HG02840 (cell line): ENCODE results near the gene RSPO1.

Experiments
- ATAC-seq: cut with Tn5 transposase; IDR thresholded peaks from one replicate; pipeline ENCODE4 v1.9.1; 2021; ENCODE audit warnings: mild to moderate bottlenecking, moderate library complexity, moderate number of reproducible peaks; ENCODE audit not compliant: unreplicated experiment, low FRiP score

Gene RSPO1

DNA sequence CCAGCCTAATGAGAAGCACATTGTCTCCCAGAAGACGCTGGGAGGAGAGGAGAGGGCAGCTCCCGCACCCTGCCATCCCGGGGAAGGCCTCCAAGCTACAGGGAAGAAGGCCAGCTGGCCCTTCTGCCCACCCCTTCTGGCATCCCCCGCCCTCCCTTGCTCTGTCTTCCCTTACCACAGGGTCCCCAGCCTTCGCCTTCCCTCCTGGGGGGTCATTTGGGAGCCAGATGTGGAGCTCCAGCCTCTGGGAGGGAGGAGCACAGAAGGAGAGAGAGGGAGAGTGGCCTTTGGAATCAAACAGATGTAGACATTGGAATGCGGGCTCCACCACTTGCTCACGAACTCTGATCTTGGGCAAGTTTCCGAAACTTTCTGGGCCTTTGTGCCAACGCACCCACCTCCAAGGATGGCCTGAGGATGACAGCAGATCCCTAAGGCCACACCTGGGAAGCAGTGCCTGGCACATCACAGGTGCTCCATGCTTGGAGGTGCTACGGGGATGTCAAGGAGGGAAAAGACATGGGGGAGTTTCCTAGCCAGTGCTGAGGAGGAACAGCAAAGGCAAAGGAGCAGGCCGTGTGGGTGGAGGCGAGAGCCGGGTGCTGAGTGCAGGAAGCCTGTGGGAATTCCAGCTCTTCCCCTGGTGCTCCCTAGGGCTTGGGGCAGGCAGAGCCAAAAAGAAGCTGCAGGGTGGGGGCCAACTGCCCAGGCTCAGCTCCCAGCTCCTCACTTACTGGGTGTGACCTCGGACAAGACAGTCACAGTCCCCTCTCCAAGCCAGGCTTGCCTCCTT, 23.1 kb upstream of the RSPO1 start:
- ATAC-seq: no peak

DNA sequence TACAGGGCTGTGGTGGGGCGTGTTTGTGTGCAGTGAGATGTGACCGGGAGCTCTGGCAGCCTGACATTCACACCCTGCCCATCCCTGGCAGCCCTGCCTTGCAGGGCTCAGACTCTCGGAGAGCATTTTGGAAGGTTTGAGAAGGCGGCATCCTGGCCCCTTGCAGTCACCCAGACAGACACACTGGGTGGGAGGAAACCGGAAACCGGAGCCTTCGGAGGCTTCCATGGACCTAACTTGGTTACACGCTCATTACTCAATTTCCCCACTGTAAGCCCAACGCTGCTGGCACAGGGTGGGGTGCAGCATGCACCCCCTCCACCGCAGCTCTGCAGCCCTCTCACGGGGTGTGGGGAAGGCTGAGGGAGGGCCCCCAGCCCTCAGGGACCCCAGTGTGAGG, 22.2 kb upstream of the RSPO1 start:
- ATAC-seq: no peak

DNA sequence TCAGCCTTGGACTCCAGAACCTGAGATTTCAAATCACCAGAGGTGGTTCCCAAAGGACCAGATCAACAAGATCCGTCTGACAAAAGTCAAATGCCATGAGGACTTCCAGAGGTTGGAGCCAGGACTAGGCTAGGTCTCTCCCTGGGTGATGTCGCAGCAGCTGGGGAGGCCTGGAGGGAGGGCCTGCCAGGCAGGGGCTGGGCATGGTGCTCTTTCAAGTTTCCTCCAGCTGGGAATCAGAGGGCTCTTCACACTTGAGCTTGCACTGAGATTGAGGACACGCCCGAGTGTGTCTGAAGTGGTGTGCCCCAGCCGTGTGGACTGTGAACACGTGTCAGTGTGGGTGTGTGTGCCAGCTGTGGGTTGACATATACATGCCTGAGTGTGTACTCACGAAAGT, 21.3 kb upstream of the RSPO1 start:
- no peak for ATAC-seq

DNA sequence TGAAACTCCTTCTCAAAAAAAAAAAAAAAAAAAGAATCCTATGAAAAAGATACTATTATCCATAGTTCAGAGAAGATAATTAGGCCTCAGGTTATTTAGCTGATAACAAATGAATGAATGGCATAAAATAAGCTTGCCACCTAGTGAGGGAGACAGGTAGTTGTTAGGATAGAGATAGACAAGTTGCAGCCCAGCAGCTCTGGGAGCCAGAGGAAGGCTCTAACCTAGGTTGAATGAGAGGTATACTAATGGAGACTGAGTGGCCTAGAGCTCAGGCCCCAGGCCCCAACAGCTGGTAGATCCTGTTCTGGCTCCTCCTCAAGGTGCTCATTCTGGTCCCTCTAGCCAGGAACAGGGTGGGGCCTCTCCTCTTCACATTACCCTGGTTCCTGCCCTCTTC, 20.6 kb upstream of the RSPO1 start:
- no peak for ATAC-seq

DNA sequence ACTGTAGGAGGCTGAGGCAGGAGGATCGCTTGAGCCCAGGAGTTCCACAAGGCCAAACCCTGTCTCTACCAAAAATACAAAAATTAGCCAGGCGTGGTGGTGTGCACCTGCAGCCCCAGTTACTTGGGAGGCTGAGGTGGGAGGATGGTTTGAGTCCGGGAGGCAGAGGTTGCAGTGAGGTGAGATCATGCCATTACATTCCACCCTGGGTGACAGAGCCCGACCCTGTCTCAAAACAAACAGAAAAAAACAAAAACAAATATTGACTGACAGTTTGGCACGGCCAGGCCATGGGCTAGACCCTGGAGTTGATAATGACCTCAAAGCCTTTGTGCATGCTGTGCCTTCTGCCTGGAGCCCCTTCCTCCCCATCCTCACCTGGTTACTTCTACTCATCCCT, 19.2 kb upstream of the RSPO1 start:
- no peak for ATAC-seq

DNA sequence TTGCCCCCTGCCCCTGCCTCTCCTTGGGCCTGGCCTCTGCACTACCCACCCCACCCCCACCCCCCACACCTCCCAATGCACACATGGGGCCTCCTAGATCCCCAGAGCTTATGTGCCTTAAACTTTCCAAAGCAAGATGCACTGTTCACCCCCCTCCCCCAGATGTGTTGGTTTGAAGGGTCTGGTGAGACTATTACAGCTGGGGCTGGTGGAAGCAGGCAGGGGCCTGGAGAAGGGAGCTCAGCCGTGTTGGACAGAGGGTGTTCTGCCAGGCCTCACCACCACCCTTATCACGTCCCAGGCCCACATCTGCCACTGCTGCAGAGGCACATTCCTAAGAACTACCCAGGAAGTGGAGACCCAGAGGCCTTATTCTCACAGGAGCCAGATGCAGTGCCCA, 18.3 kb upstream of the RSPO1 start:
- no peak for ATAC-seq

DNA sequence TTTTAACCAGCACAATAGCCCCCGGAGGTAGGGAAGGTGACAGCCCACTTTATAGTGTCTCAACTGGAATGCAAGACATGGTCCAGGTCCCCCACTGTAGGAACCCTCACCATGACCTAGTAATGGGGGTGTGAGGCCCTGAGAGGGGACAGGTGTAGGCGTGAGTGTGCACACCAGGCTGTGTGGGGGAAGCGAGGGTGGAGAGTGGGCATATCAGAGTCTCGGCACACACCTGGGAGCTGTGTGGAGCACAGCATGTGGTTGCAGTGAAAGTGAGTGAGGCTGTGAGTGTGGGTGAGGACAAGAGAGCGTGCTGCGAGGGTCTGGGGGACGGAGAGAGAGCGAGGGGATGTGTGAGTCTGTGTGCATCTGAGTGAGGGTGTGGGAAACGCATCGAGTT, 17.1 kb upstream of the RSPO1 start:
- ATAC-seq: no peak

DNA sequence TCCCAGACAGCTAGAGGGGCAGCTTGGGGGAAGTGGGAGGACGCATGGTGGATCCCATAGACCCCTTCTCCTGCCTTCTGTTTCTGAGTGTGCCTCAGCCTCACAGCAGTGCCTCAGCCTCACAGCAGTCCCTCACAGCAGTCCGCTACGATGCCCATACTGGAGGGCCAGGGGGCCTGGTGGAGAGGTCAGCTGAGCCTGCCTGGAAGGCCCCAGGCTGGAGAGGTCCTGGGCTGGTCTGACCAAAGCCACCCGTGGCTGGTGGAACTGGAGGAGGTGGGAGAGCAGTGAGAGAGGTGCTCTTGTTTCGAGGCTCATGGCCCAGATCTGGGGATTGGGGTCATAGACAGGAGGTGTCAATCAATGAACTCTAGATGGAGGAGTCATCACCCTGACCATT, 16.0 kb upstream of the RSPO1 start:
- no peak for ATAC-seq

DNA sequence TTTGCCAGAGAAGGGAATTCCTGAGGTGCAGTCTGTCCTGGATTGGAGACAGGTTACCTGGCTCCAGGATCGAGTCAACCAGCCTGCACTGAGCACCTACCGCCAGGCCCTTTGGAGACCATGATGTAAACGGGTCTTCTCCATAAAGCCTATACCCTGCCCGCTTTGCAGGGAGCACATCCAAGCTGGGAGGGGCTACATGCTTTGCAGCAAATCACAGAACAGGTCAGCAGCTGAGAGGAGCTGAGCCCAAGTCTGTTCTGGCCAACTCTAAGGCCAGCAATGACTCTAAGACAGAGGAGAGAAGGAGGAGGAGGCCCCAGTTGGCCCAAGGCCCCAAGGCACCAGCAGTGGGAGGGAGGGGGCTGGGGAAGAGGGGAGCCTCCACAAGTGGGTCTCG, 15.5 kb upstream of the RSPO1 start:
- ATAC-seq: no peak

DNA sequence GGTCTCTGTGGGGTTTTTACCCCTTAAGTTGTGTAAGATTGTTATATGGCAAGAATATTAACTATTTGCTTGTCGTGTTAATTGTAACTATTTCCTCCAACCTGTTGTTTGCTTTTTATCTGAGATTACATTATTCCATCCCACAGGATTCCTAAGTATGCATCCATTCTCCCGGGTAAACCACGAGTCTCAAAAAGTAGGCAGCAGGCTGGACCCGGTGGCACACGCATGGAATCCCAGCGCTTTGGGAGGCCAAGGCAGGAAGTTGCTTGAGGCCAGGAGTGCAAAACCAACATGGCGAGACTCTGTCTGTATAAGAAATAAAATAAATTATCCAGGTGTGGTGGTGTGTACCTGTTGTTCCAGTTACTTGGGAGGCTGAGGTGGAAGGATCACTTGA, 12.6 kb upstream of the RSPO1 start:
- ATAC-seq: no peak

DNA sequence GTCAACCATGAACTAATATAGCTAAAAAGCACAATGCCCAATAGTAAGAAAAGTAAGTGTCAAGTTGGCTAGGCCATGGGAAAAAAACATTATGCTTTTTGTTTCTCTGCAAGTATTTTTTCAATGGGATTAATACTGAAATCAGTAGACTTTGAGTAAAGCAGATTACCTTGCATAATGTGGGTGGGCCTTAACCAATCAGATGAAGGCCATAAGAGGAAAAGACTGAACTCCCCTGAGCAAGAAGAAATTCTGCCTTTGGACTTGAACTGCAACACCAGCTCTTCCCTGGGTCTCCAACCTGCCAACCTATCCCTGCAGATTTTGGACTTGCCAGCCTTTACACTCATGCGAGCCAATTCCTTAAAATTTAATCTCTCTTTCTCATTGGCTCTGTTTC, 6.4 kb upstream of the RSPO1 start:
- ATAC-seq: no peak

DNA sequence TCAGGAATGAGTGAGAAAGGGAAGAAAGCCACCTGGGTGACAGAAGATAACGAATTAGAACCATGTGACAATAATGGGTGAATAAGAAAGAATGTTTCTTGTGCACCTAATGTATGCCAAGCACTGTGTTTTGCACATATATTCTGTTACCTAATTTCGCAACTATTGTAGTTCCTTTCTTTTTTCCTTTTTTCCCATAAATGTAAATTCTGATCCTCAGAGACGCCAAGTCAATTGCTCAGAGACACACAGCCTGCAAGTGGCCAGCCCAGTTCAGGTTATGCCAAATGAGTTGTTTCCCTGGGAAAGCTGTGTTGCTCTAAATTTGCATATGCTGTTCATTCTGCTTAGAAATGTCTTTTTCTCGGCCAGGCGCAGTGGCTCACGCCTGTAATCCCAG, 1.7 kb upstream of the RSPO1 start:
- no peak for ATAC-seq

DNA sequence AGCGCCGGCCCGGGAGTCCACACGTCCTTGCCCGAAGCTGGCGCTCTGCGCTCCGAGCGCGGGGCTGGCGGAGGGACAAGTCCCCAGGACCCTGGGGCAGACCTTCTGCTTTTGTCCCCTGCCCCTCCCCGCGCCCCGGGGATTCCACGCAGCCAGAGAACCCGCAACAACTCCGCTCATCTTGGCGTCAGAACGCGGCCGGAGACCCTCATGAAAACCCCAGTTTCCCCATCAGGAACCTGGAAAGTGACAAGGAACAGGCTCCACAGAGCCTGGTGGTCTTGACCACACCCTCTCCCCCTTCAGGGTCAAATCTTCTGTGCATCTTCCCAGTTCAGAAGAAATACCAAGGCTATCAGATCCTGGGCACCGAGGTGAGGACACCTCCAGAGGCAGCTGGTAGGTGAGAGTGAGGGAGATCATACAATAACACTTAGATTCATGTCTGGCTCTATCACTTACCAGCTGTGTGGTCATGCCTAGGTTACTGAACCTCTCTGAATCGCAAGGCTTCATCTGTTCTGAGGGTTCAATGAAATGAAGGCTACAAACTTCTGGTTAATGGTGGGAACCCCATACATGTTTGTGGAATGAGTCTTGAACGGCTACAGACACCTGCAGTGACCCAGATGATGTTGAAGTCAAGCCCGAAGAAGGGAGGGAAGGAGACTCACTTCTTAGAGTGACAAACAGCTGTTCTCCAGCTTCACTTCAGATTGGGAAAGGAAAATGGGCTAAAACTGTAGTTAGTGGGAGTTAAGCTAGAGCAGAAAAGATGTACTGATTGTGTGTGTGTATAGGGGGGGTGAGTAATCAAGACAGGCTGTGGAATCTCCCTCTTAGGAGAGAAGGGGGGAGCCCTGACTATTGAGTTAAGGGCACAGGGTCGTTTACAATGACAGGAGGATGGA, 555 bp upstream of the RSPO1 start:
- no peak for ATAC-seq

DNA sequence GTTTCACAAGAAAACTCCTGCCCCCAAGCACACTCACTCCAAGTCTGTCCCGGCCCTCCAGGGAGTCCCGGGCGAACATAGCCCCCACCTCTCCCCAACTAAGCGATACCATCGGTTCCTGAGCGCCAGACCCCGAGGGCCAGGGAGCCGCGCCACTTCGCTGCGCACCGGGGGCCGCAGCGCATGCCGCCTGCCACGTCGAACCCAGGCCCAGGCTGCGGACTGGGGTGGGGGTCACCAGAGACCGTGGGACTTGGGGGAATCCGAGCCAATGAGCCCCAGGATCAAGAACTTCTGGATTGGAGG, 801 bp downstream of the RSPO1 start:
- ATAC-seq: no peak

DNA sequence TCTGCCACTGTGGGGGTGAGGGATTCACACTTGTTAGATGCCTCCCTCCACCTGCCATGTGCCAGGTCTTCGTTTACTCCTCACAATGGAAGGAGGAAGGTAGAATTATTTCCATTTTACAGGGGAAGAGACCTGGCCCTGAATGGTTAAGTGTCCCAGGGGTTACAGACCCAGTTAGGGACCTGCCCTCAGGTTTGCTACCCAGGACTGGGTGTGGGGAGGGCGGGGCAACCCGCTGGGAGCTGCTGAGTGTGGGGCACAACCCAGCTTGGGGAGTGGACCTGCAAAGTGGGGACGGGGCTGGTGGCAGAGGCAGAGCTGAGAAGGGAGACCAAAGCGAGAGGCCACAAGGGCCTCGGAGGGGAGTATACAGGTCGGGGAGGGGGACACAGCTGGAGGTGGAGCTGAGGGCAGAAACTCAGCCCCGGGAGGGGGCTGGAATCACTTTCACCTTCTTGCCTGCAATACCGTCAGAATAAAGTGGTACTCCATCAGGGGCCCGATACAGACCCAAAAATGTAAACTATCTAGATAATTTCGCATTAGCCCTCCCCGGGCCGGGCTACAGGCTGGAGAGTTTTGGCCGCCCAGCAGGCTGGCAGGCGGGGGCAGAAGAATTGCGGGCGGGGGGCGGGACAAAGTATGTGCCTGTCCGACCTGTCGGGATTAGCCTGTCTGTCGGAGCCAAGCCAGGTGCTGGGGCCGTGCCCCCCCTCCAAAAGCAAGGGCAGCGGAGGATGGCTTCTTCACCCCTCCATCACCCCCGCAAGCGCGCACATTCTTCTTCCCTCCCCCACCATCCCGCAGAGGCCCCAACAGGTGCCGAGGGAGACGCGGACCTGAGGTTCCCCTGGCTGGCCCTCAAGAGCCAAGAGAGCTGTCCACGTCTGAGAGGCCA, 1.4 kb downstream of the RSPO1 start:
- ATAC-seq: no peak

DNA sequence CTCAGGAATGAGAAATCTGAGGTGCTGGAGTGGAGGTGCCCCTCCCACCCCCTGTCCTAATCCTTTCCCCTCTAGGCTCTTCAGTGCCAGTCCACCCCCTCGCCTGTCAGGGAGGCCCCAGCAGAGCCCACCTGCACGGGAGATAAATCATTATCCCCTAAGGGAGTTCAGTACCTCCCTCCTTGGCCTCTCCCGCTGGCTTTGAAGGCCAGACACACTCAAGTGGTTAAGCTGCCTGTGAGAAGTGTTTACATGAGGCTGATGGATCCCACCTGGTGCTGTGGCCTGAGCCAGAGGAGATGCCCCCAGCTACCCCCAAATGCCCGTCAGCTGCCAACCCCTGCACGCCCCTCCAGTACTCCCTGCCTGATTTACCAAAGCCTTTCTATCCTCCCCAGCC, 3.7 kb downstream of the RSPO1 start:
- no peak for ATAC-seq

DNA sequence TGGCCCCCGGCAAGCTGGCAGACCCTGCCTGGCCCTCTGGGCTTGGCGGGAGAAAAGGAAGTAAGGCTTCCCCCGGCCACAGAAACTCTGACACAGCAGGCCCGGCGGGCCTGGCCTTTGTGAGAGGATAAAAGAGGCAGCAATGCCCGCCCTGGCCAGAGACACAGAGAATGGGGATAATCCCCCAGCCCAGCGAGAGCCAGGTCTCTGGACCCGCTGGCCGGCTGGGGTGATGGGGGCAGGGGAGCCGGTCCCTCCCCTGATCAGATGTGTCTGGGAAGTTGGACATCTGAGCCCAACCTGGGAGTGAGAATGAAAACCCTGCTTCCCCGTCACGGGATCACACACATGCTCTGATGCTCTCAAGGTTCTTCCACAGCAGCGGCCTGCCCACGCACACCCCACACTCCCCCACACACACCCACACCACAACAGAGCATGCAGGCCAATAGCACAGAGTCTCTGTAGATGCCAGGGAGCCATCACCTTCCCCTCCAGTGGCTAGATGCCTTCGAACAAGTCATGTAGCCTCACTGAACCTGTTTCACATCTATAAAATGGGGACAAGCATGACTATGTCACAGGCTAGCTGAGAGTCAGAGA, 4.2 kb downstream of the RSPO1 start:
- no peak for ATAC-seq

DNA sequence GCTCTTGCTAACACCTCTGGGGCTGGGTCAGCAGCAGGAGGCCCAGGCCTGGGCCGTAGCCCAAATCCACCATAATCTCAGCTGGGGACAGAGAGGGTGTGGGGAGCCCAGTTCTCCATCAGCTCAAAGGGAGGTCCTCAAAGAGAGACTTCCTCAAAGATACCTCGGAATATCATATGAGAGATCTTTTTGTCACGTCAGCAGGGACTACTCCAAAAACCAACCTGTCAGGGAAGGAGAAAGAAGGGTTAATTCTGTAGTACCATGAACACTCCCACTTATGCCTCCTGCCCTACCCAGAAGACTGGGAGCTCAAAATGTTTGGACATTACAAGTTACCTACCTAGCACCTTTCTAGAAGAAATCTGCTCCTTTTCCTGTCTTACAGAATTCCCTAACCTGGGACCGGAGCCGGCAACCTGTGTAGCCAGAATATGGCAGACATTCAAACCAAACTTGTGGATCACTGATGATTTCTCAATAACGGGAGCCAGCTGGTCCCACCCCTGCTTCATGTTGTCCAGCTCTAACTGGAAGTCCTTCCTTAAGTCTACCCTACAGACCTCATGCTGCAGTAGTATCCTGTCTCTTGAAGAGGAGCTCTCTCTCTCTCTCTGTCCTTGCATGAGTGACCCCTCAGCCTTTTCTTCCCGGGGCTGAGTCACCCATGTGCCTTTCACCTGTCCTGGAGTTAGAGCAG, 4.8 kb downstream of the RSPO1 start:
- no peak for ATAC-seq

DNA sequence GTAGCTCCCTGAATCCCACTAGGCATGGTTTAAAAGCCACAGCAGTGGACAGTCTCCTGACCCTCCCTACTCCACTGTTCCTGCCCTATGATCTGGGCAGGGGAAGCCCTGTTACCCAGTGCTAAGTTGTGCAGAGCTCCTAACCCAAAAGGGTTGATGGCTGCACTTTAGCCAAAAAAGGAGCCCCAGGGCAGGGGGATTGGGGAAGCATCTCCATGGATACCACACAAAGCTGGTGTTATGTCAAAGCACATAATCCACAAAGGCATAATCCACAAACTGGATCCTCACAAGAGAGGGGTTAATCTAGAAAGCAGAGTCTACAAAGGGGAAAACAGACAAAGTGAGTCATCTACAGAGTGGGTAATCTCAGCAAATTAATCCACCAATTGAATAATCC, 5.7 kb downstream of the RSPO1 start:
- no peak for ATAC-seq

DNA sequence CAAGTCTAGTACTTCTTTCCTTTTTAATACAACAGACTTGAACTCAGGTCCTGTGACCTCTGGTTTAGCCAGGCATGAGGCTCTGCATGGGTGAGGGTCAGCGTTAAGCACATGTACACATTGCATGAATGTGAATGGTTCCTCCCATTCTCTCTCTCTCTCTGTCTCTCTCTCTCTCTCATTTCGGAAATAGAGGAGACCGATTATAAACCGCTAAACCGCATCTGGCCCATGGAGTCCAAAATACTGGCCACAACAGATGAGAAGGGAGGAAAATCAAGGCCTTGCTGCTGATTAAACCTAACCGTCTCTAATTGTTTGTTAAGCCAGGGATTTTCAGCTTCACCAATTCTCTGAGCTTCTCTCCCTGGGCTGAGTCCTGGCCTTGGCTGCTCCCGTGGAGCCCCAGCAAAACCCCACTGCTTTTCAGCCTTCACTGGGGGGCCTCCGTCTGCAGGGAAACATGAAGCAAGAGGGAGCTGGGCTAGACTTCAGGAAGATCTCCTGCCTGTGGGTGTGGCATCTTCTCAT, 6.6 kb downstream of the RSPO1 start:
- no peak for ATAC-seq
